ENCODE data around the gene GDNF.

DNA sequence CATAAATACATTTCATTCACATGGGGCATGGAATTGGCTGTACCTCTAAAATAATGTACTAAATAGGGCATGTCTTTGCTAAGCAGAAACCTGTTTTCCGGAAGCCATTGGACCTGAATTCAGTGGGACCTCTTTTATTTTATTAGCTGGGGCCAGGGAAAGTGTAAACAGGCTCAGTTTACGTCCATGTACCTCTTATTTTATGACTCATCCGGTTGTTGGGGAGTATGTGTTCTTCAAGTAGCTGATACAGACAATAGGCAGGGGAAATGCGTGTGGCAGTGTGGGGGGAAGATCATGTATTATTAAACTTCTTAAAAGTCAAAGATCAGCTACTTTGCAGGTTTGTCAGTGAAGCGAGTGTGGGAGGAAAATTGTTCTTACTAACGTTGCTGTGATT is 1.4 kb upstream of the GDNF start:
- TF ChIP-seq, protein P1, sequence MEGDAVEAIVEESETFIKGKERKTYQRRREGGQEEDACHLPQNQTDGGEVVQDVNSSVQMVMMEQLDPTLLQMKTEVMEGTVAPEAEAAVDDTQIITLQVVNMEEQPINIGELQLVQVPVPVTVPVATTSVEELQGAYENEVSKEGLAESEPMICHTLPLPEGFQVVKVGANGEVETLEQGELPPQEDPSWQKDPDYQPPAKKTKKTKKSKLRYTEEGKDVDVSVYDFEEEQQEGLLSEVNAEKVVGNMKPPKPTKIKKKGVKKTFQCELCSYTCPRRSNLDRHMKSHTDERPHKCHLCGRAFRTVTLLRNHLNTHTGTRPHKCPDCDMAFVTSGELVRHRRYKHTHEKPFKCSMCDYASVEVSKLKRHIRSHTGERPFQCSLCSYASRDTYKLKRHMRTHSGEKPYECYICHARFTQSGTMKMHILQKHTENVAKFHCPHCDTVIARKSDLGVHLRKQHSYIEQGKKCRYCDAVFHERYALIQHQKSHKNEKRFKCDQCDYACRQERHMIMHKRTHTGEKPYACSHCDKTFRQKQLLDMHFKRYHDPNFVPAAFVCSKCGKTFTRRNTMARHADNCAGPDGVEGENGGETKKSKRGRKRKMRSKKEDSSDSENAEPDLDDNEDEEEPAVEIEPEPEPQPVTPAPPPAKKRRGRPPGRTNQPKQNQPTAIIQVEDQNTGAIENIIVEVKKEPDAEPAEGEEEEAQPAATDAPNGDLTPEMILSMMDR (IDR thresholded peaks at IDR 0.05): no peak
- no peak for TF ChIP-seq EZH2 (IDR thresholded peaks at IDR 0.05; ENCODE audit: borderline replicate concordance, insufficient read depth, low read depth, low read length, poor library complexity, severe bottlenecking)
